HCT116 (cell line): ENCODE measurements around the gene BRWD1.

Source experiments
- EGR1 ChIP-seq: IDR thresholded peaks from 2 replicates; pipeline ENCODE4 v1.6.1; 2012; ENCODE audit warnings: low read depth
- POLR2AphosphoS5 ChIP-seq: IDR thresholded peaks from 2 replicates; pipeline ENCODE4 v1.6.1; 2011; ENCODE audit warnings: mild to moderate bottlenecking, low read depth, low read length, moderate library complexity
- TF ChIP-seq, protein P1 (sequence below), 3 experiments: fragments of 200-600 bp in 1 of 3; sonication (generic) in 1 of 3; IDR thresholded peaks in 2 of 3; conservative IDR thresholded peaks in 1 of 3; 2 replicates each; pipeline ENCODE4 v1.5.1; 2012 to 2017; ENCODE audit warnings: low read depth in 2 of 3, low read length in 2 of 3, antibody characterized with exemption in 1 of 3, borderline replicate concordance in 1 of 3, control low read depth in 1 of 3, mild to moderate bottlenecking in 1 of 3, mixed read lengths in 1 of 3, mixed run types in 1 of 3, moderate library complexity in 1 of 3; ENCODE audit not compliant: insufficient read depth in 1 of 3

GRCh38 chr21:39215078-39215477 lies 98.4 kb downstream of the BRWD1 start:
- TF ChIP-seq, protein P1, sequence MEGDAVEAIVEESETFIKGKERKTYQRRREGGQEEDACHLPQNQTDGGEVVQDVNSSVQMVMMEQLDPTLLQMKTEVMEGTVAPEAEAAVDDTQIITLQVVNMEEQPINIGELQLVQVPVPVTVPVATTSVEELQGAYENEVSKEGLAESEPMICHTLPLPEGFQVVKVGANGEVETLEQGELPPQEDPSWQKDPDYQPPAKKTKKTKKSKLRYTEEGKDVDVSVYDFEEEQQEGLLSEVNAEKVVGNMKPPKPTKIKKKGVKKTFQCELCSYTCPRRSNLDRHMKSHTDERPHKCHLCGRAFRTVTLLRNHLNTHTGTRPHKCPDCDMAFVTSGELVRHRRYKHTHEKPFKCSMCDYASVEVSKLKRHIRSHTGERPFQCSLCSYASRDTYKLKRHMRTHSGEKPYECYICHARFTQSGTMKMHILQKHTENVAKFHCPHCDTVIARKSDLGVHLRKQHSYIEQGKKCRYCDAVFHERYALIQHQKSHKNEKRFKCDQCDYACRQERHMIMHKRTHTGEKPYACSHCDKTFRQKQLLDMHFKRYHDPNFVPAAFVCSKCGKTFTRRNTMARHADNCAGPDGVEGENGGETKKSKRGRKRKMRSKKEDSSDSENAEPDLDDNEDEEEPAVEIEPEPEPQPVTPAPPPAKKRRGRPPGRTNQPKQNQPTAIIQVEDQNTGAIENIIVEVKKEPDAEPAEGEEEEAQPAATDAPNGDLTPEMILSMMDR (IDR thresholded peaks at IDR 0.05 in 2 of 3, conservative IDR thresholded peaks at IDR 0.05 in 1 of 3; ENCODE audit: borderline replicate concordance in 1 of 3, insufficient read depth in 1 of 3, low read depth in 2 of 3, low read length in 2 of 3) = no peak
- TF ChIP-seq EGR1 (no peak), POLR2AphosphoS5 (no peak)
